HK-2 (cell line): ENCODE data around the gene KCTD20.
"Not testable (repeated sequence)": the region's sequence is repeated elsewhere in the genome, so short reads cannot be mapped to it uniquely, and the experiment has no call there.

Source experiments
- DNase-seq: peaks from one replicate; pipeline ENCODE4 v3.0.0-alpha.2; 2018; ENCODE audit not compliant: unreplicated experiment

The KCTD20 gene

GRCh38 chr6:36444470-36444869, 1.7 kb downstream of the KCTD20 start:
- no peak for DNase-seq

- DNase-seq = no peak
Observed at GRCh38 chr6:36445621-36446020, 2.8 kb downstream of the KCTD20 start.

- not testable (repeated sequence) for DNase-seq
Observed at GRCh38 chr6:36449173-36449572, 6.4 kb downstream of the KCTD20 start.

- DNase-seq = not testable (repeated sequence)
Observed at GRCh38 chr6:36452897-36453296, 10.1 kb downstream of the KCTD20 start.

- no peak for DNase-seq
Observed at GRCh38 chr6:36455486-36456027, 12.8 kb downstream of the KCTD20 start.

GRCh38 chr6:36459501-36459900, 16.7 kb downstream of the KCTD20 start:
- no peak for DNase-seq

GRCh38 chr6:36460916-36461315, 18.1 kb downstream of the KCTD20 start:
- no peak for DNase-seq

GRCh38 chr6:36461646-36462045, 18.8 kb downstream of the KCTD20 start:
- no peak for DNase-seq

GRCh38 chr6:36463676-36464075, 20.9 kb downstream of the KCTD20 start:
- DNase-seq = no peak

- no peak for DNase-seq
Observed at GRCh38 chr6:36464233-36464632, 21.4 kb downstream of the KCTD20 start.

GRCh38 chr6:36467625-36468024, 24.8 kb downstream of the KCTD20 start:
- no peak for DNase-seq

GRCh38 chr6:36469148-36469661, 26.4 kb downstream of the KCTD20 start:
- no peak for DNase-seq

GRCh38 chr6:36469946-36470345, 27.1 kb downstream of the KCTD20 start:
- no peak for DNase-seq

GRCh38 chr6:36478051-36478526, 35.3 kb downstream of the KCTD20 start:
- DNase-seq = no peak

GRCh38 chr6:36479256-36479655, 36.5 kb downstream of the KCTD20 start:
- no peak for DNase-seq

GRCh38 chr6:36483326-36483725, 40.5 kb downstream of the KCTD20 start:
- DNase-seq = not testable (repeated sequence)

GRCh38 chr6:36484736-36485135, 41.9 kb downstream of the KCTD20 start:
- DNase-seq = no peak

GRCh38 chr6:36487698-36488097, 44.9 kb downstream of the KCTD20 start:
- no peak for DNase-seq

GRCh38 chr6:36488221-36488620, 45.4 kb downstream of the KCTD20 start:
- DNase-seq = no peak

- no peak for DNase-seq
Observed at GRCh38 chr6:36489426-36489825, 46.6 kb downstream of the KCTD20 start.

- no peak for DNase-seq
Observed at GRCh38 chr6:36491378-36491965, 48.7 kb downstream of the KCTD20 start.

GRCh38 chr6:36492092-36492491, 49.3 kb downstream of the KCTD20 start:
- no peak for DNase-seq

- DNase-seq = no peak
Observed at GRCh38 chr6:36492621-36493020, 49.8 kb downstream of the KCTD20 start.

- no peak for DNase-seq
Observed at GRCh38 chr6:36493319-36493718, 50.5 kb downstream of the KCTD20 start.
